GM23338 (cell line): ENCODE results near the gene SFT2D3. TPM values are rescaled to one million over a fixed set of nuclear protein-coding genes. Genes with fewer than 3 reads are reported as not detected.

Source experiments
- ATAC-seq: fragments of 200-7000 bp; cut with Tn5 transposase; 3 replicates; pipeline ENCODE4 v1.9.1; 2020
- DNase-seq: peaks from one replicate; pipeline ENCODE4 v3.0.0-alpha.2; 2015; ENCODE audit warnings: low spot score
- H2AFZ ChIP-seq: fragments of 200-600 bp; sonication (generic); 2 replicates; pipeline ENCODE4 v1.8.0; 2016; ENCODE audit warnings: antibody characterized with exemption, mild to moderate bottlenecking, moderate library complexity
- H3F3A ChIP-seq: fragments of 200-600 bp; sonication (generic); replicated peaks from 2 replicates; pipeline ENCODE4 v1.8.0; 2017; ENCODE audit warnings: antibody characterized with exemption, mixed run types, low read depth
- H3K27ac ChIP-seq: fragments of 200-600 bp; sonication (generic); 2 replicates; pipeline ENCODE4 v1.6.1; 2016; ENCODE audit warnings: low read depth
- H3K27me3 ChIP-seq: fragments of 200-600 bp; sonication (generic); 2 replicates; pipeline ENCODE4 v1.8.0; 2016; ENCODE audit warnings: mild to moderate bottlenecking, mixed run types, moderate library complexity; ENCODE audit not compliant: insufficient read depth
- H3K36me3 ChIP-seq: fragments of 200-600 bp; sonication (generic); 2 replicates; pipeline ENCODE4 v1.8.0; 2016; ENCODE audit warnings: mild to moderate bottlenecking; ENCODE audit not compliant: insufficient read depth
- H3K4me1 ChIP-seq: fragments of 200-600 bp; sonication (generic); 2 replicates; pipeline ENCODE4 v1.8.0; 2016; ENCODE audit warnings: mild to moderate bottlenecking, moderate library complexity; ENCODE audit not compliant: insufficient read depth
- H3K4me2 ChIP-seq: fragments of 200-600 bp; sonication (generic); 2 replicates; pipeline ENCODE4 v1.7.1; 2017; ENCODE audit warnings: mixed run types
- H3K4me3 ChIP-seq: fragments of 200-600 bp; sonication (generic); 2 replicates; pipeline ENCODE4 v1.6.1; 2016; ENCODE audit warnings: mixed run types
- H3K79me2 ChIP-seq: fragments of 200-600 bp; sonication (generic); replicated peaks from 2 replicates; pipeline ENCODE4 v1.8.0; 2017; ENCODE audit warnings: mild to moderate bottlenecking; ENCODE audit not compliant: insufficient read depth
- H3K9me2 ChIP-seq: fragments of 200-600 bp; sonication (generic); 2 replicates; pipeline ENCODE4 v1.8.0; 2017; ENCODE audit not compliant: insufficient read depth
- H4K20me1 ChIP-seq: fragments of 200-600 bp; sonication (generic); replicated peaks from 2 replicates; pipeline ENCODE4 v1.8.0; 2017; ENCODE audit warnings: mild to moderate bottlenecking; ENCODE audit not compliant: insufficient read depth
- H3K27ac Mint-ChIP-seq: 2 replicates; pipeline ENCODE4 v1.8.0; 2020; ENCODE audit warnings: inconsistent platforms, mild to moderate bottlenecking, moderate library complexity, mixed read lengths
- H3K27me3 Mint-ChIP-seq: 3 replicates; pipeline ENCODE4 v1.8.0; 2022; ENCODE audit warnings: low read depth, mild to moderate bottlenecking, moderate library complexity, mixed read lengths, inconsistent platforms; ENCODE audit not compliant: insufficient read depth, poor library complexity
- H3K36me3 Mint-ChIP-seq: 3 replicates; pipeline ENCODE4 v1.8.0; 2021; ENCODE audit warnings: low read depth, mild to moderate bottlenecking, inconsistent platforms, moderate library complexity, mixed read lengths
- H3K4me1 Mint-ChIP-seq: 3 replicates; pipeline ENCODE4 v1.8.0; 2020; ENCODE audit warnings: mild to moderate bottlenecking, inconsistent platforms, mixed read lengths
- H3K4me3 Mint-ChIP-seq: 3 replicates; pipeline ENCODE4 v1.8.0; 2021; ENCODE audit warnings: moderate library complexity, mild to moderate bottlenecking, inconsistent platforms, mixed read lengths
- H3K9me3 Mint-ChIP-seq: 3 replicates; pipeline ENCODE4 v1.8.0; 2020; ENCODE audit warnings: moderate library complexity, mild to moderate bottlenecking, inconsistent platforms, mixed read lengths
- CREB1 ChIP-seq: fragments of 250-450 bp; sonication (Bioruptor Pico); IDR thresholded peaks from 2 replicates; pipeline ENCODE4 v1.5.0; 2020; ENCODE audit warnings: low read depth, mild to moderate bottlenecking, moderate library complexity
- EZH2 ChIP-seq: fragments of 200-600 bp; sonication (generic); IDR thresholded peaks from one replicate; pipeline ENCODE4 v1.8.0; 2017; ENCODE audit warnings: antibody characterized with exemption, mild to moderate bottlenecking, low read depth; ENCODE audit not compliant: unreplicated experiment
- EZH2phosphoT487 ChIP-seq: fragments of 200-600 bp; sonication (generic); IDR thresholded peaks from one replicate; pipeline ENCODE4 v1.8.1; 2018; ENCODE audit warnings: antibody characterized with exemption; ENCODE audit not compliant: unreplicated experiment
- JUNB ChIP-seq: IDR thresholded peaks from one replicate; pipeline ENCODE4 v1.6.1; 2016; ENCODE audit warnings: antibody characterized with exemption; ENCODE audit not compliant: unreplicated experiment
- NANOG ChIP-seq: IDR thresholded peaks from 2 replicates; pipeline ENCODE4 v1.6.1; 2016; ENCODE audit warnings: antibody characterized with exemption, borderline replicate concordance
- POLR2AphosphoS5 ChIP-seq: IDR thresholded peaks from 2 replicates; pipeline ENCODE4 v1.6.1; 2016; ENCODE audit warnings: antibody characterized with exemption, low read depth
- STAT1 ChIP-seq: IDR thresholded peaks from one replicate; pipeline ENCODE4 v1.6.1; 2016; ENCODE audit warnings: antibody characterized with exemption; ENCODE audit not compliant: unreplicated experiment
- ZNF114 ChIP-seq: fragments of 250-450 bp; sonication (Bioruptor Pico); IDR thresholded peaks from 2 replicates; pipeline ENCODE4 v1.5.0; 2020; ENCODE audit warnings: mild to moderate bottlenecking, moderate library complexity
- ZNF331 ChIP-seq: fragments of 250-450 bp; sonication (Bioruptor Pico); IDR thresholded peaks from 2 replicates; pipeline ENCODE4 v1.5.0; 2020; ENCODE audit warnings: low read depth, mild to moderate bottlenecking, moderate library complexity
- polyA plus RNA-seq: library from polyadenylated mRNA; unstranded; fragments of >200 nt; fragmentation: Nextera tagmentation; extraction: Ambion mirVana; gene quantifications from 2 replicates; pipeline ENCODE4 v1.2.1, GENCODE V29; 2016
- total RNA-seq: library from RNA; depleted of rRNA; stranded (reverse); fragments of >200 nt; shearing (Covaris generic); gene quantifications from 2 replicates; pipeline ENCODE4 v1.2.3, GENCODE V29; 2014
- TF ChIP-seq, protein P1 (sequence below), 2 experiments: fragments of 200-600 bp in 1 of 2; sonication (generic) in 1 of 2; conservative IDR thresholded peaks; 2 replicates each; pipeline versions ENCODE4 v1.5.1 to v1.6.1; 2016 to 2017; ENCODE audit warnings: antibody characterized with exemption in 2 of 2, low read depth in 2 of 2, mild to moderate bottlenecking in 2 of 2, moderate library complexity in 1 of 2
- TF ChIP-seq, protein P2 (sequence below): IDR thresholded peaks from one replicate; pipeline ENCODE4 v1.6.1; 2018; ENCODE audit warnings: antibody characterized with exemption; ENCODE audit not compliant: unreplicated experiment
- TF ChIP-seq, protein P3 (sequence below): IDR thresholded peaks from 2 replicates; pipeline ENCODE4 v1.6.1; 2016; ENCODE audit warnings: antibody characterized with exemption
- TF ChIP-seq, protein P4 (sequence below): fragments of 250-450 bp; sonication (Bioruptor Pico); IDR thresholded peaks from 2 replicates; pipeline ENCODE4 v1.5.0; 2020; ENCODE audit warnings: mild to moderate bottlenecking, moderate library complexity

Gene SFT2D3
- total and polyA plus RNA-seq, 2 experiments from 2014 or later, result 13.7 TPM; not detected in 1

DNA sequence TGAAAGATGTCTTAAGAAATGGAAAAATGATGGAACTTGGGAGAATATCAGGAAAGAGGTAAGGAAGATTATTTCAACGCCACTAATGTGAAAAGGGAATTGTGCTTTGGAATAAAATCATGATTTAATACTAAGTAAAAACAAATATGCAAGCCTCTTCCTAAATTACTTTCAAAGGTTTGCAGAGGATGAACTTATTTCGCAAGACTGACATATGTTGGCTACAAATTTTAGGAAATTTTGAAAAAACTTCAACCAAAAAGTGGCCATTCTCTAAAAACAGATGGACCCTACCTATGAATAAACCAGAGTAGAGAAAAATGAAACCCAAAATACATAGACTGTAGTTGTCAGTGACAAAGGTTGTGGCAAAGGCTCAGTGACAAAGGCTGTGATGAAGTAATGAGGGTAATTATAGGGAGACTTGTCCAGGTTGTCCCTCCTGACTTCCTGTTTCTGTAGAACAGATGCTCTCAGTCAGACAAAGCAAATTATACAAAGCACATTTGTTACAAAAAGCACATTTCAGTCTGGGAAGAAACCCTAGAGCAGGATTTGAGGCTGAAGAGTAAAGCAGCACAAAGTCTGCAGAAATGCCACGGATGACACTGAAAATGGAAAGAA is 39.5 kb downstream of the SFT2D3 start:
- no peaks in the 10 kb centered on the region for H3K9me2 ChIP-seq
- no peak overlapping the region for H3K27ac ChIP-seq
- 0 out of 2 replicates have a peak, but pooled peaks cover 3% of the 10 kb centered on the region for H3K79me2 ChIP-seq
- no peak overlapping the region for H3K4me3 Mint-ChIP-seq
- no peak for DNase-seq
- no peak overlapping the region for H3K4me3 ChIP-seq
- no peaks in the 10 kb centered on the region for H3K4me1 ChIP-seq
- peaks cover 10% of the 10 kb centered on the region for H4K20me1 ChIP-seq
- H3K27ac Mint-ChIP-seq, result peak overlapping the region; percentile 57; the same call in 1 of the 2 replicates
- peaks cover 7% of the 10 kb centered on the region; the same call in 1 of the 2 replicates for H3K36me3 ChIP-seq
- no peaks in the 10 kb centered on the region for H3F3A ChIP-seq
- H3K4me2 ChIP-seq, result no peak overlapping the region
- no peaks in the 10 kb centered on the region for H3K4me1 Mint-ChIP-seq
- H3K27me3 Mint-ChIP-seq, result peaks cover 4% of the 10 kb centered on the region
- ATAC-seq, result no peak
- TF ChIP-seq, protein P1, sequence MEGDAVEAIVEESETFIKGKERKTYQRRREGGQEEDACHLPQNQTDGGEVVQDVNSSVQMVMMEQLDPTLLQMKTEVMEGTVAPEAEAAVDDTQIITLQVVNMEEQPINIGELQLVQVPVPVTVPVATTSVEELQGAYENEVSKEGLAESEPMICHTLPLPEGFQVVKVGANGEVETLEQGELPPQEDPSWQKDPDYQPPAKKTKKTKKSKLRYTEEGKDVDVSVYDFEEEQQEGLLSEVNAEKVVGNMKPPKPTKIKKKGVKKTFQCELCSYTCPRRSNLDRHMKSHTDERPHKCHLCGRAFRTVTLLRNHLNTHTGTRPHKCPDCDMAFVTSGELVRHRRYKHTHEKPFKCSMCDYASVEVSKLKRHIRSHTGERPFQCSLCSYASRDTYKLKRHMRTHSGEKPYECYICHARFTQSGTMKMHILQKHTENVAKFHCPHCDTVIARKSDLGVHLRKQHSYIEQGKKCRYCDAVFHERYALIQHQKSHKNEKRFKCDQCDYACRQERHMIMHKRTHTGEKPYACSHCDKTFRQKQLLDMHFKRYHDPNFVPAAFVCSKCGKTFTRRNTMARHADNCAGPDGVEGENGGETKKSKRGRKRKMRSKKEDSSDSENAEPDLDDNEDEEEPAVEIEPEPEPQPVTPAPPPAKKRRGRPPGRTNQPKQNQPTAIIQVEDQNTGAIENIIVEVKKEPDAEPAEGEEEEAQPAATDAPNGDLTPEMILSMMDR (conservative IDR thresholded peaks at IDR 0.05; ENCODE audit: low read depth in 2 of 2), result no peak
- TF ChIP-seq STAT1 (no peak), EZH2 (no peak), CREB1 (CRISPR knock-in tag) (no peak), ZNF331 (CRISPR knock-in tag) (no peak), POLR2AphosphoS5 (no peak), JUNB (no peak), NANOG (no peak), EZH2phosphoT487 (no peak), ZNF114 (CRISPR knock-in tag) (no peak)
- TF ChIP-seq, protein P2, sequence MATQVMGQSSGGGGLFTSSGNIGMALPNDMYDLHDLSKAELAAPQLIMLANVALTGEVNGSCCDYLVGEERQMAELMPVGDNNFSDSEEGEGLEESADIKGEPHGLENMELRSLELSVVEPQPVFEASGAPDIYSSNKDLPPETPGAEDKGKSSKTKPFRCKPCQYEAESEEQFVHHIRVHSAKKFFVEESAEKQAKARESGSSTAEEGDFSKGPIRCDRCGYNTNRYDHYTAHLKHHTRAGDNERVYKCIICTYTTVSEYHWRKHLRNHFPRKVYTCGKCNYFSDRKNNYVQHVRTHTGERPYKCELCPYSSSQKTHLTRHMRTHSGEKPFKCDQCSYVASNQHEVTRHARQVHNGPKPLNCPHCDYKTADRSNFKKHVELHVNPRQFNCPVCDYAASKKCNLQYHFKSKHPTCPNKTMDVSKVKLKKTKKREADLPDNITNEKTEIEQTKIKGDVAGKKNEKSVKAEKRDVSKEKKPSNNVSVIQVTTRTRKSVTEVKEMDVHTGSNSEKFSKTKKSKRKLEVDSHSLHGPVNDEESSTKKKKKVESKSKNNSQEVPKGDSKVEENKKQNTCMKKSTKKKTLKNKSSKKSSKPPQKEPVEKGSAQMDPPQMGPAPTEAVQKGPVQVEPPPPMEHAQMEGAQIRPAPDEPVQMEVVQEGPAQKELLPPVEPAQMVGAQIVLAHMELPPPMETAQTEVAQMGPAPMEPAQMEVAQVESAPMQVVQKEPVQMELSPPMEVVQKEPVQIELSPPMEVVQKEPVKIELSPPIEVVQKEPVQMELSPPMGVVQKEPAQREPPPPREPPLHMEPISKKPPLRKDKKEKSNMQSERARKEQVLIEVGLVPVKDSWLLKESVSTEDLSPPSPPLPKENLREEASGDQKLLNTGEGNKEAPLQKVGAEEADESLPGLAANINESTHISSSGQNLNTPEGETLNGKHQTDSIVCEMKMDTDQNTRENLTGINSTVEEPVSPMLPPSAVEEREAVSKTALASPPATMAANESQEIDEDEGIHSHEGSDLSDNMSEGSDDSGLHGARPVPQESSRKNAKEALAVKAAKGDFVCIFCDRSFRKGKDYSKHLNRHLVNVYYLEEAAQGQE, result no peak
- TF ChIP-seq, protein P3, sequence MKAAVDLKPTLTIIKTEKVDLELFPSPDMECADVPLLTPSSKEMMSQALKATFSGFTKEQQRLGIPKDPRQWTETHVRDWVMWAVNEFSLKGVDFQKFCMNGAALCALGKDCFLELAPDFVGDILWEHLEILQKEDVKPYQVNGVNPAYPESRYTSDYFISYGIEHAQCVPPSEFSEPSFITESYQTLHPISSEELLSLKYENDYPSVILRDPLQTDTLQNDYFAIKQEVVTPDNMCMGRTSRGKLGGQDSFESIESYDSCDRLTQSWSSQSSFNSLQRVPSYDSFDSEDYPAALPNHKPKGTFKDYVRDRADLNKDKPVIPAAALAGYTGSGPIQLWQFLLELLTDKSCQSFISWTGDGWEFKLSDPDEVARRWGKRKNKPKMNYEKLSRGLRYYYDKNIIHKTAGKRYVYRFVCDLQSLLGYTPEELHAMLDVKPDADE, result no peak
- TF ChIP-seq, protein P4, sequence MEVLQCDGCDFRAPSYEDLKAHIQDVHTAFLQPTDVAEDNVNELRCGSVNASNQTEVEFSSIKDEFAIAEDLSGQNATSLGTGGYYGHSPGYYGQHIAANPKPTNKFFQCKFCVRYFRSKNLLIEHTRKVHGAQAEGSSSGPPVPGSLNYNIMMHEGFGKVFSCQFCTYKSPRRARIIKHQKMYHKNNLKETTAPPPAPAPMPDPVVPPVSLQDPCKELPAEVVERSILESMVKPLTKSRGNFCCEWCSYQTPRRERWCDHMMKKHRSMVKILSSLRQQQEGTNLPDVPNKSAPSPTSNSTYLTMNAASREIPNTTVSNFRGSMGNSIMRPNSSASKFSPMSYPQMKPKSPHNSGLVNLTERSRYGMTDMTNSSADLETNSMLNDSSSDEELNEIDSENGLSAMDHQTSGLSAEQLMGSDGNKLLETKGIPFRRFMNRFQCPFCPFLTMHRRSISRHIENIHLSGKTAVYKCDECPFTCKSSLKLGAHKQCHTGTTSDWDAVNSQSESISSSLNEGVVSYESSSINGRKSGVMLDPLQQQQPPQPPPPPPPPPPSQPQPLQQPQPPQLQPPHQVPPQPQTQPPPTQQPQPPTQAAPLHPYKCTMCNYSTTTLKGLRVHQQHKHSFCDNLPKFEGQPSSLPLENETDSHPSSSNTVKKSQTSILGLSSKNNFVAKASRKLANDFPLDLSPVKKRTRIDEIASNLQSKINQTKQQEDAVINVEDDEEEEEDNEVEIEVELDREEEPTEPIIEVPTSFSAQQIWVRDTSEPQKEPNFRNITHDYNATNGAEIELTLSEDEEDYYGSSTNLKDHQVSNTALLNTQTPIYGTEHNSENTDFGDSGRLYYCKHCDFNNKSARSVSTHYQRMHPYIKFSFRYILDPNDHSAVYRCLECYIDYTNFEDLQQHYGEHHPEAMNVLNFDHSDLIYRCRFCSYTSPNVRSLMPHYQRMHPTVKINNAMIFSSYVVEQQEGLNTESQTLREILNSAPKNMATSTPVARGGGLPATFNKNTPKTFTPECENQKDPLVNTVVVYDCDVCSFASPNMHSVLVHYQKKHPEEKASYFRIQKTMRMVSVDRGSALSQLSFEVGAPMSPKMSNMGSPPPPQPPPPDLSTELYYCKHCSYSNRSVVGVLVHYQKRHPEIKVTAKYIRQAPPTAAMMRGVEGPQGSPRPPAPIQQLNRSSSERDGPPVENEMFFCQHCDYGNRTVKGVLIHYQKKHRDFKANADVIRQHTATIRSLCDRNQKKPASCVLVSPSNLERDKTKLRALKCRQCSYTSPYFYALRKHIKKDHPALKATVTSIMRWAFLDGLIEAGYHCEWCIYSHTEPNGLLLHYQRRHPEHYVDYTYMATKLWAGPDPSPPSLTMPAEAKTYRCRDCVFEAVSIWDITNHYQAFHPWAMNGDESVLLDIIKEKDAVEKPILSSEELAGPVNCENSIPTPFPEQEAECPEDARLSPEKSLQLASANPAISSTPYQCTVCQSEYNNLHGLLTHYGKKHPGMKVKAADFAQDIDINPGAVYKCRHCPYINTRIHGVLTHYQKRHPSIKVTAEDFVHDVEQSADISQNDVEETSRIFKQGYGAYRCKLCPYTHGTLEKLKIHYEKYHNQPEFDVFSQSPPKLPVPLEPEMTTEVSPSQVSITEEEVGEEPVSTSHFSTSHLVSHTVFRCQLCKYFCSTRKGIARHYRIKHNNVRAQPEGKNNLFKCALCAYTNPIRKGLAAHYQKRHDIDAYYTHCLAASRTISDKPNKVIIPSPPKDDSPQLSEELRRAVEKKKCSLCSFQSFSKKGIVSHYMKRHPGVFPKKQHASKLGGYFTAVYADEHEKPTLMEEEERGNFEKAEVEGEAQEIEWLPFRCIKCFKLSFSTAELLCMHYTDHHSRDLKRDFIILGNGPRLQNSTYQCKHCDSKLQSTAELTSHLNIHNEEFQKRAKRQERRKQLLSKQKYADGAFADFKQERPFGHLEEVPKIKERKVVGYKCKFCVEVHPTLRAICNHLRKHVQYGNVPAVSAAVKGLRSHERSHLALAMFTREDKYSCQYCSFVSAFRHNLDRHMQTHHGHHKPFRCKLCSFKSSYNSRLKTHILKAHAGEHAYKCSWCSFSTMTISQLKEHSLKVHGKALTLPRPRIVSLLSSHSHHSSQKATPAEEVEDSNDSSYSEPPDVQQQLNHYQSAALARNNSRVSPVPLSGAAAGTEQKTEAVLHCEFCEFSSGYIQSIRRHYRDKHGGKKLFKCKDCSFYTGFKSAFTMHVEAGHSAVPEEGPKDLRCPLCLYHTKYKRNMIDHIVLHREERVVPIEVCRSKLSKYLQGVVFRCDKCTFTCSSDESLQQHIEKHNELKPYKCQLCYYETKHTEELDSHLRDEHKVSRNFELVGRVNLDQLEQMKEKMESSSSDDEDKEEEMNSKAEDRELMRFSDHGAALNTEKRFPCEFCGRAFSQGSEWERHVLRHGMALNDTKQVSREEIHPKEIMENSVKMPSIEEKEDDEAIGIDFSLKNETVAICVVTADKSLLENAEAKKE (CRISPR knock-in tag), result no peak
- H3K9me3 Mint-ChIP-seq, result no peaks in the 10 kb centered on the region
- no peaks in the 10 kb centered on the region for H3K27me3 ChIP-seq
- no peaks in the 10 kb centered on the region; the same call in 1 of the 3 replicates for H3K36me3 Mint-ChIP-seq
- no peak overlapping the region for H2AFZ ChIP-seq
